ENCODE measurements around the gene GRIK4. TPM values are rescaled to one million over a fixed set of nuclear protein-coding genes. Genes with fewer than 3 reads are reported as not detected.

GRIK4 gene
- total and polyA plus RNA-seq, 2 of the 4 experiments (the other 2 are of a cell fraction) = 0.18 to 0.38 TPM

DNA sequence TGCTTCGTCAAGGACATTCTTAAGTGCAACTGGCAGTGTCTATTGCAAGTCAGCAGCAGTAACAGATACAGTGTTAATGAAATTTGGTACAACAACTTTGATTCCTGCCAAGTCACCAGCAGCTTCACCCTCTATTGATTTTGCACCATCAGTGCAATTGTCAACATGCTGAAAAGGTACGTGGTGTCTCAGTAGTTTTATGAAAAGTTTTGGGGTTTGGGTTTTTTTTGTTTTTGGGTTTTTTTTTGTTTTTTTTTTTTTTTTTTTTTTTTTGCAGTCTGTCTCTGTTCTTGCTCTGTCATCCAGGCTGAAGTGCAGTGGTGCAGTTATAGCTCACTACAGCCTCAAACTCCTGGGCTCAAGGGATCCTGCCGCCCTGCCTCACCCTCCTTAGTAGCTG is 19.1 kb upstream of the GRIK4 start:
- no peak overlapping the region for H3K4me2 ChIP-seq (ENCODE audit: low read depth, low read length)
- H3K79me1 ChIP-seq (ENCODE audit: low read depth in 1 of 2, low read length in 2 of 2) = 0 out of 4 replicates have a peak, but pooled peaks cover 0 to 2% of the 10 kb centered on the region in 2 experiments
- H3K36me3 ChIP-seq (ENCODE audit: control insufficient read depth, insufficient read depth, low read length) = peaks cover 9% of the 10 kb centered on the region
- ATAC-seq (ENCODE audit: low read depth) (no peak), DNase-seq (no peak)
- no peak overlapping the region for H2BK20ac ChIP-seq (ENCODE audit: low read depth, low read length)
- ChIA-PET CTCF (no interaction called here), POLR2A (ENCODE audit: unreplicated experiment) (interaction anchor here (0.6 kb wide), 1 partner anchor 146 kb away, joined by 4 read pairs; no protein-coding TSS in a partner anchor)
- no peak overlapping the region for H4K91ac ChIP-seq (ENCODE audit: insufficient read depth, low read depth, low read length)
- H3K56ac ChIP-seq (ENCODE audit: extremely low read depth, insufficient read depth, low read length) = no peak overlapping the region
- no peak overlapping the region for H2AFZ ChIP-seq (replicated peaks; ENCODE audit: low read length, poor library complexity)
- no peaks in the 10 kb centered on the region for H3K27me3 ChIP-seq (ENCODE audit: control insufficient read depth, insufficient read depth, low read length)
- no peak overlapping the region for H3K9ac ChIP-seq (ENCODE audit: low read depth, low read length)
- no peak overlapping the region for H3K4ac ChIP-seq (ENCODE audit: low read depth, low read length)
- no peak overlapping the region for H4K5ac ChIP-seq (ENCODE audit: low read depth, low read length)
- no TSS peak for BruUV-seq (replicated peaks)
- intact Hi-C loops (cut with micrococcal nuclease) = no loop called here
- TF ChIP-seq, protein P1, sequence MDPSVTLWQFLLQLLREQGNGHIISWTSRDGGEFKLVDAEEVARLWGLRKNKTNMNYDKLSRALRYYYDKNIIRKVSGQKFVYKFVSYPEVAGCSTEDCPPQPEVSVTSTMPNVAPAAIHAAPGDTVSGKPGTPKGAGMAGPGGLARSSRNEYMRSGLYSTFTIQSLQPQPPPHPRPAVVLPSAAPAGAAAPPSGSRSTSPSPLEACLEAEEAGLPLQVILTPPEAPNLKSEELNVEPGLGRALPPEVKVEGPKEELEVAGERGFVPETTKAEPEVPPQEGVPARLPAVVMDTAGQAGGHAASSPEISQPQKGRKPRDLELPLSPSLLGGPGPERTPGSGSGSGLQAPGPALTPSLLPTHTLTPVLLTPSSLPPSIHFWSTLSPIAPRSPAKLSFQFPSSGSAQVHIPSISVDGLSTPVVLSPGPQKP (IDR thresholded peaks at IDR 0.05; ENCODE audit: borderline replicate concordance, low read depth, low read length) = no peak
- TF ChIP-seq RFX5 (IDR thresholded peaks at IDR 0.05; ENCODE audit: low read depth, low read length) (no peak), MAFK (IDR thresholded peaks at IDR 0.05; ENCODE audit: low read depth, low read length) (no peak), POLR2A (IDR thresholded peaks at IDR 0.05; ENCODE audit: low read depth, low read length) (no peak), CEBPB (IDR thresholded peaks at IDR 0.05; ENCODE audit: low read depth, low read length) (no peak), RAD21 (IDR thresholded peaks at IDR 0.05; ENCODE audit: low read length) (no peak), SMC3 (IDR thresholded peaks at IDR 0.05; ENCODE audit: low read depth, low read length) (no peak), FOS (IDR thresholded peaks at IDR 0.05; ENCODE audit: low read depth, low read length) (no peak), MXI1 (IDR thresholded peaks at IDR 0.05; ENCODE audit: borderline replicate concordance, low read depth, low read length) (no peak), NFE2L2 (IDR thresholded peaks at IDR 0.05; ENCODE audit: low read depth, low read length) (no peak), BHLHE40 (IDR thresholded peaks at IDR 0.05; ENCODE audit: low read depth, low read length) (no peak), CHD1 (IDR thresholded peaks at IDR 0.05; ENCODE audit: low read depth, low read length) (no peak), RCOR1 (IDR thresholded peaks at IDR 0.05; ENCODE audit: insufficient replicate concordance, low read length) (no peak)
- TF ChIP-seq, protein P2, sequence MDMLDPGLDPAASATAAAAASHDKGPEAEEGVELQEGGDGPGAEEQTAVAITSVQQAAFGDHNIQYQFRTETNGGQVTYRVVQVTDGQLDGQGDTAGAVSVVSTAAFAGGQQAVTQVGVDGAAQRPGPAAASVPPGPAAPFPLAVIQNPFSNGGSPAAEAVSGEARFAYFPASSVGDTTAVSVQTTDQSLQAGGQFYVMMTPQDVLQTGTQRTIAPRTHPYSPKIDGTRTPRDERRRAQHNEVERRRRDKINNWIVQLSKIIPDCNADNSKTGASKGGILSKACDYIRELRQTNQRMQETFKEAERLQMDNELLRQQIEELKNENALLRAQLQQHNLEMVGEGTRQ (IDR thresholded peaks at IDR 0.05; ENCODE audit: low read depth, low read length) = no peak
- no peaks in the 10 kb centered on the region for H4K20me1 ChIP-seq (ENCODE audit: insufficient read depth, low read length)
- no CpG with 5 or more reads among the region's 3 CpGs for WGBS, 2 experiments (ENCODE audit: extremely low coverage in 2 of 2, insufficient read length in 1 of 2)
- dilution Hi-C loops (cut with HindIII; ENCODE audit: low sequenced_read_pairs, unreplicated experiment) = no loop called here
- no peak overlapping the region for H2BK120ac ChIP-seq (ENCODE audit: low read depth, low read length)
- H4K8ac ChIP-seq (ENCODE audit: low read depth in 2 of 2, low read length in 2 of 2) = no peak overlapping the region
- no peak overlapping the region for H3K23ac ChIP-seq (ENCODE audit: low read depth, low read length)
- H2AK9ac ChIP-seq (replicated peaks; ENCODE audit: low read depth, low read length, poor library complexity) = no peak overlapping the region
- H2AK5ac ChIP-seq (ENCODE audit: low read depth, low read length) = no peak overlapping the region
- H3K9me3 ChIP-seq (ENCODE audit: control insufficient read depth, insufficient read depth, low read length) = no peaks in the 10 kb centered on the region
- no peak overlapping the region for H3K18ac ChIP-seq (ENCODE audit: low read depth, low read length)
- no peak overlapping the region for H3K14ac ChIP-seq (replicated peaks; ENCODE audit: low read depth, low read length)
- no peaks in the 10 kb centered on the region for H3K4me1 ChIP-seq (ENCODE audit: control insufficient read depth, insufficient read depth, low read length)
- no peak overlapping the region for H2BK5ac ChIP-seq (ENCODE audit: low read depth, low read length, poor library complexity, severe bottlenecking)
- H3K27ac ChIP-seq (ENCODE audit: insufficient read depth, low read length) = no peak overlapping the region
- in situ Hi-C loops (cut with MboI; ENCODE audit: low sequenced_read_pairs) = no loop called here
- no peak overlapping the region for H2BK15ac ChIP-seq (ENCODE audit: low read depth, low read length)
- H3K4me3 ChIP-seq (ENCODE audit: insufficient read depth, low read depth, low read length) = no peak overlapping the region
- H3K9me1 ChIP-seq (ENCODE audit: insufficient read depth, low read length) = peaks cover 3% of the 10 kb centered on the region; the same call in 1 of the 2 replicates
